H1 (cell line): ENCODE results near the gene SPEF2. TPM values are rescaled to one million over a fixed set of nuclear protein-coding genes. Genes with fewer than 3 reads are reported as not detected.

Experiments used
- CTCF ChIA-PET: fragments of 300-600 bp; sonication (Branson Sonifier 250); formaldehyde crosslinking; loops from one replicate; lab custom pipeline; 2021; ENCODE audit not compliant: partially characterized antibody; lab: Charles Lee
- POLR2A ChIA-PET: fragments of 300-600 bp; sonication (Branson Sonifier 250); formaldehyde crosslinking; loops from one replicate; lab custom pipeline; 2021; ENCODE audit warnings: inconsistent platforms; ENCODE audit not compliant: partially characterized antibody; lab: Charles Lee
- DNase-seq, 2 experiments: peaks; one replicate each; pipeline versions ENCODE4 v3.0.0 to v3.0.0-alpha.2; 2010 to 2022; ENCODE audit warnings: low spot score in 2 of 2, low read depth in 1 of 2, mixed read lengths in 1 of 2
- FAIRE-seq: peaks from 2 replicates; lab custom pipeline; 2011; peaks lifted over from hg19 to GRCh38; lab: Jason Lieb, UNC
- H2AFZ ChIP-seq: 2 replicates; pipeline ENCODE4 v1.8.1; 2012; ENCODE audit warnings: low read length, inconsistent platforms
- H2AK5ac ChIP-seq: 2 replicates; pipeline ENCODE4 v1.6.1; 2013; ENCODE audit warnings: low read depth, low read length
- H2BK120ac ChIP-seq: replicated peaks from 2 replicates; pipeline ENCODE3; 2013; ENCODE audit warnings: low read depth, low read length, inconsistent platforms
- H2BK12ac ChIP-seq: 2 replicates; pipeline ENCODE4 v1.6.1; 2013; ENCODE audit warnings: low read depth, low read length
- H2BK15ac ChIP-seq: 2 replicates; pipeline ENCODE4 v1.6.1; 2013; ENCODE audit warnings: low read length
- H2BK20ac ChIP-seq: 2 replicates; pipeline ENCODE4 v1.6.1; 2013; ENCODE audit warnings: low read length
- H2BK5ac ChIP-seq: 2 replicates; pipeline ENCODE4 v1.6.1; 2013; ENCODE audit warnings: low read depth, low read length
- H3K14ac ChIP-seq: 2 replicates; pipeline ENCODE4 v1.6.1; 2013; ENCODE audit warnings: inconsistent platforms; ENCODE audit not compliant: insufficient read length
- H3K18ac ChIP-seq: 2 replicates; pipeline ENCODE4 v1.6.1; 2013; ENCODE audit warnings: low read length; ENCODE audit errors: extremely low read depth
- H3K23ac ChIP-seq: 2 replicates; pipeline ENCODE4 v1.6.1; 2013; ENCODE audit warnings: inconsistent platforms; ENCODE audit not compliant: insufficient read length
- H3K23me2 ChIP-seq: 2 replicates; pipeline ENCODE4 v1.6.1; 2013; ENCODE audit warnings: low read depth, low read length
- H3K27ac ChIP-seq: 2 replicates; pipeline ENCODE4 v1.6.1; 2011; ENCODE audit warnings: low read depth, low read length, inconsistent platforms
- H3K27me3 ChIP-seq, 4 experiments: replicated peaks in 1 of 4; 1 replicate in 1 of 4; 2 replicates in 3 of 4; pipeline versions ENCODE4 v1.6.1 to v1.8.1; 2011 to 2013; ENCODE audit warnings: low read length in 3 of 4, mild to moderate bottlenecking in 3 of 4, inconsistent platforms in 2 of 4, mixed read lengths in 2 of 4, moderate library complexity in 1 of 4; ENCODE audit not compliant: control insufficient read depth in 3 of 4, insufficient read depth in 3 of 4; ENCODE audit errors: extremely low read depth in 1 of 4
- H3K36me3 ChIP-seq, 4 experiments: 2 replicates each; pipeline versions ENCODE4 v1.6.1 to v1.8.1; 2011 to 2013; ENCODE audit warnings: mild to moderate bottlenecking in 4 of 4, low read length in 3 of 4, moderate library complexity in 2 of 4, control low read depth in 1 of 4, inconsistent platforms in 1 of 4; ENCODE audit not compliant: insufficient read depth in 4 of 4, control insufficient read depth in 2 of 4
- H3K4ac ChIP-seq: replicated peaks from 2 replicates; pipeline ENCODE3; 2013; ENCODE audit warnings: low read length, low read depth, mixed read lengths, inconsistent platforms; ENCODE audit not compliant: insufficient read length
- H3K4me1 ChIP-seq, 4 experiments: replicated peaks in 1 of 4; 1 replicate in 1 of 4; 2 replicates in 3 of 4; pipeline versions ENCODE4 v1.6.1 to v1.8.1; 2011 to 2013; ENCODE audit warnings: low read length in 3 of 4, inconsistent platforms in 2 of 4, mixed read lengths in 1 of 4; ENCODE audit not compliant: insufficient read depth in 4 of 4, control insufficient read depth in 3 of 4
- H3K4me2 ChIP-seq, 2 experiments: 2 replicates each; pipeline versions ENCODE4 v1.6.1 to v1.8.1; 2011 to 2013; ENCODE audit warnings: low read depth in 2 of 2, low read length in 2 of 2, control low read depth in 1 of 2, inconsistent platforms in 1 of 2, mild to moderate bottlenecking in 1 of 2; ENCODE audit not compliant: insufficient read depth in 1 of 2
- H3K4me3 ChIP-seq, 4 experiments: fragments of 200-600, 300-600 bp in 1 of 4; sonication (generic), shearing (Covaris generic), sonication (Bioruptor Twin) in 1 of 4; 2 replicates each; pipeline versions ENCODE4 v1.5.1 to v1.8.1; 2011 to 2016; ENCODE audit warnings: low read length in 4 of 4, low read depth in 3 of 4, control low read depth in 2 of 4, inconsistent platforms in 2 of 4, mild to moderate bottlenecking in 2 of 4, mixed read lengths in 1 of 4, moderate library complexity in 1 of 4; ENCODE audit not compliant: insufficient read depth in 2 of 4; ENCODE audit errors: extremely low read depth in 1 of 4
- H3K56ac ChIP-seq: replicated peaks from 2 replicates; pipeline ENCODE3; 2013; ENCODE audit warnings: low read depth, mild to moderate bottlenecking, mixed read lengths, low read length, inconsistent platforms; ENCODE audit not compliant: insufficient read length
- H3K79me1 ChIP-seq: 2 replicates; pipeline ENCODE4 v1.6.1; 2013; ENCODE audit warnings: low read depth, low read length, control low read depth
- H3K79me2 ChIP-seq, 2 experiments: 2 replicates each; pipeline versions ENCODE4 v1.6.1 to v1.8.1; 2012 to 2013; ENCODE audit warnings: low read length in 2 of 2, mild to moderate bottlenecking in 2 of 2, inconsistent platforms in 1 of 2; ENCODE audit not compliant: insufficient read depth in 2 of 2, control insufficient read depth in 1 of 2
- H3K9ac ChIP-seq, 4 experiments: replicated peaks in 1 of 4; 1 replicate in 1 of 4; 2 replicates in 3 of 4; pipeline versions ENCODE4 v1.6.1 to v1.8.1; 2011 to 2013; ENCODE audit warnings: low read depth in 3 of 4, low read length in 3 of 4, control low read depth in 2 of 4, mild to moderate bottlenecking in 2 of 4, moderate library complexity in 2 of 4, inconsistent platforms in 1 of 4; ENCODE audit errors: extremely low read depth in 1 of 4
- H3K9me3 ChIP-seq, 2 experiments: 2 replicates each; pipeline versions ENCODE4 v1.6.1 to v1.8.1; 2012 to 2013; ENCODE audit warnings: mild to moderate bottlenecking in 2 of 2, moderate library complexity in 2 of 2, control low read depth in 1 of 2, inconsistent platforms in 1 of 2, low read depth in 1 of 2, low read length in 1 of 2, mixed read lengths in 1 of 2; ENCODE audit not compliant: insufficient read depth in 2 of 2
- H4K20me1 ChIP-seq, 2 experiments: replicated peaks in 1 of 2; 2 replicates each; pipeline versions ENCODE3 to v1.8.1; 2011 to 2013; ENCODE audit warnings: inconsistent platforms in 2 of 2, low read length in 2 of 2, mild to moderate bottlenecking in 1 of 2; ENCODE audit not compliant: insufficient read depth in 2 of 2, control insufficient read depth in 1 of 2
- H4K5ac ChIP-seq: 2 replicates; pipeline ENCODE4 v1.6.1; 2013; ENCODE audit warnings: low read length, low read depth, mixed read lengths, inconsistent platforms; ENCODE audit not compliant: insufficient read length
- H4K8ac ChIP-seq: 2 replicates; pipeline ENCODE4 v1.8.0; 2013; ENCODE audit warnings: mild to moderate bottlenecking, moderate library complexity, low read length, inconsistent platforms; ENCODE audit not compliant: insufficient read depth; ENCODE audit errors: extremely low read depth
- H4K91ac ChIP-seq: replicated peaks from 2 replicates; pipeline ENCODE3; 2013; ENCODE audit warnings: low read length, mixed read lengths, inconsistent platforms; ENCODE audit not compliant: insufficient read length
- ASH2L ChIP-seq: fragments of 200-600, 300-600 bp; sonication (generic); IDR thresholded peaks from one replicate; pipeline ENCODE4 v1.7.1; 2017; ENCODE audit warnings: low read length
- CBX5 ChIP-seq: fragments of 300-800, 300-1000 bp; sonication (generic); IDR thresholded peaks from 2 replicates; pipeline ENCODE4 v1.7.1; 2016; ENCODE audit warnings: antibody characterized with exemption, low read length, low read depth
- CREB1 ChIP-seq: IDR thresholded peaks from 2 replicates; pipeline ENCODE4 v1.6.1; 2012; ENCODE audit warnings: inconsistent platforms
- CTCF ChIP-seq, 3 experiments: IDR thresholded peaks; 1 replicate in 2 of 3; 2 replicates in 1 of 3; pipeline versions ENCODE4 v1.5.1 to v1.6.1; 2011; ENCODE audit warnings: low read length in 3 of 3, mild to moderate bottlenecking in 3 of 3, inconsistent platforms in 2 of 3, low read depth in 1 of 3, moderate library complexity in 1 of 3; ENCODE audit not compliant: insufficient read depth in 1 of 3; ENCODE audit errors: control extremely low read depth in 1 of 3
- JUN ChIP-seq: IDR thresholded peaks from 2 replicates; pipeline ENCODE4 v1.6.1; 2011; ENCODE audit warnings: low read depth, mild to moderate bottlenecking, improper control_type of control experiment, low read length
- MAFK ChIP-seq: IDR thresholded peaks from 2 replicates; pipeline ENCODE4 v1.6.1; 2012; ENCODE audit warnings: low read depth, mild to moderate bottlenecking, improper control_type of control experiment, low read length
- RBBP5 ChIP-seq: IDR thresholded peaks from 2 replicates; pipeline ENCODE4 v1.7.1; 2012; ENCODE audit warnings: low read depth, mild to moderate bottlenecking, inconsistent platforms, low read length, moderate library complexity, borderline replicate concordance
- SIX5 ChIP-seq: IDR thresholded peaks from 2 replicates; pipeline ENCODE4 v1.6.1; 2011; ENCODE audit warnings: mild to moderate bottlenecking, low read depth, low read length
- SP2 ChIP-seq: IDR thresholded peaks from 2 replicates; pipeline ENCODE4 v1.6.1; 2012; ENCODE audit warnings: mild to moderate bottlenecking, low read length, inconsistent platforms
- WGBS, 2 experiments: shearing (Covaris generic) in 1 of 2; methylation state at CpG; one replicate each; pipeline versions ENCODE4 v1.1.6 to v1.1.7; 2013 to 2015; ENCODE audit warnings: low lambda C conversion rate in 2 of 2, mixed read lengths in 2 of 2, inconsistent platforms in 1 of 2, low coverage in 1 of 2, missing lambda C conversion rate in 1 of 2; ENCODE audit not compliant: insufficient replicate concordance in 2 of 2, insufficient coverage in 1 of 2, insufficient read length in 1 of 2; ENCODE audit errors: extremely low coverage in 1 of 2, missing lambda C conversion rate in 1 of 2; 5-methylcytosine and 5-hydroxymethylcytosine counted together
- polyA plus RNA-seq, 7 experiments: library from polyadenylated mRNA; depleted of rRNA in 3 of 7; stranded (reverse) in 5 of 7; unstranded in 2 of 7; fragments of >200 nt in 5 of 7; fragments of 200-250 nt in 2 of 7; gene quantifications; 1 replicate in 5 of 7; 2 replicates in 1 of 7; 4 replicates in 1 of 7; pipeline versions ENCODE4 v1.2.1 to v1.2.3, GENCODE V29; 2011 to 2013; ENCODE audit warnings: missing spikeins in 2 of 7, mixed read lengths in 2 of 7
- total RNA-seq: library from RNA; stranded (reverse); fragmentation: NEBNext Ultra II Directional; extraction: Animal tissue kit (Norgen Biotek cat#: 25700); gene quantifications from 2 replicates; pipeline ENCODE4 v1.2.1, GENCODE V29; 2021

The SPEF2 gene
- total and polyA plus RNA-seq, 2 of the 8 experiments (the other 6 are each of a cell fraction or from before 2014, with no cell fraction given) = 0.14 to 0.73 TPM

GRCh38 chr5:35745193-35745592, 127.5 kb downstream of the SPEF2 start:
- no peak for TF ChIP-seq CBX5
- no peak for TF ChIP-seq MAFK
- TF ChIP-seq SIX5 = no peak
- TF ChIP-seq ASH2L = no peak
- no peak for TF ChIP-seq JUN
- TF ChIP-seq CTCF (IDR thresholded peaks at IDR 0.05; ENCODE audit: control extremely low read depth in 1 of 3, insufficient read depth in 1 of 3, low read depth in 1 of 3, low read length in 3 of 3) = no peak
- no peak for TF ChIP-seq RBBP5
- no peak for TF ChIP-seq CREB1
- no peak for TF ChIP-seq SP2
- TF ChIP-seq, all 59 proteins: peak for 0
- H3K27me3 ChIP-seq = peaks cover 0 to 37% (median 13%) of the 10 kb centered on the region in 4 experiments; a peak in 6 of 7 replicates

More at GRCh38 chr5:35745193-35745592, 127.5 kb downstream of the SPEF2 start:
- Histone ChIP-seq H3K79me2 (no peaks in the 10 kb centered on the region), H3K27ac (no peak overlapping the region), H3K36me3 (no peaks in the 10 kb centered on the region), H2BK15ac (no peak overlapping the region), H2BK20ac (no peak overlapping the region), H4K5ac (no peak overlapping the region), H3K4ac (no peak overlapping the region), H4K20me1 (no peaks in the 10 kb centered on the region), H2BK120ac (no peak overlapping the region), H2BK12ac (no peak overlapping the region), H3K4me3 (no peak overlapping the region), H3K9me3 (no peaks in the 10 kb centered on the region), H4K91ac (no peak overlapping the region), H3K23me2 (no peaks in the 10 kb centered on the region), H3K14ac (no peak overlapping the region), H3K56ac (no peak overlapping the region), H4K8ac (no peak overlapping the region), H2BK5ac (no peak overlapping the region), H3K79me1 (no peaks in the 10 kb centered on the region), H2AFZ (no peak overlapping the region), H3K23ac (no peak overlapping the region), H2AK5ac (no peak overlapping the region), H3K4me1 (no peaks in the 10 kb centered on the region), H3K18ac (no peak overlapping the region), H3K4me2 (no peak overlapping the region; a peak in 1 of 4 replicates), H3K9ac (no peak overlapping the region)
- FAIRE-seq (no peak), DNase-seq (no peak)
- 86% methylated on average over 7 of the region's 8 CpGs; no CpG with 5 or more reads in 1 of the 2 experiments for WGBS, 2 experiments
- ChIA-PET POLR2A (no interaction called here), CTCF (interaction anchor here (1.0 to 1.9 kb wide), 5 partner anchors 9 to 181 kb away, joined by 3 to 8 read pairs (median 4); no protein-coding TSS in a partner anchor)
